Neural progenitor cell (in vitro differentiated cells): ENCODE data around the gene RHOA. TPM values are rescaled to one million over a fixed set of nuclear protein-coding genes. Genes with fewer than 3 reads are reported as not detected.

Source experiments
- DNase-seq: peaks from one replicate; pipeline ENCODE4 v3.0.0-alpha.2; 2016; ENCODE audit warnings: low spot score
- H2AFZ ChIP-seq: fragments of 200-600 bp; sonication (generic); replicated peaks from 2 replicates; pipeline ENCODE4 v1.6.1; 2016; ENCODE audit warnings: antibody characterized with exemption
- H3F3A ChIP-seq: fragments of 200-600 bp; sonication (generic); 2 replicates; pipeline ENCODE4 v1.6.1; 2016; ENCODE audit warnings: antibody characterized with exemption, low read depth
- H3K27ac ChIP-seq: fragments of 200-600 bp; sonication (generic); 2 replicates; pipeline ENCODE4 v1.5.1; 2016; ENCODE audit warnings: mild to moderate bottlenecking
- H3K27me3 ChIP-seq: fragments of 200-600 bp; sonication (generic); 2 replicates; pipeline ENCODE4 v1.6.1; 2016; ENCODE audit warnings: mild to moderate bottlenecking, moderate library complexity
- H3K36me3 ChIP-seq: fragments of 200-600 bp; sonication (generic); 2 replicates; pipeline ENCODE4 v1.5.1; 2016
- H3K4me1 ChIP-seq: fragments of 200-600 bp; sonication (generic); 2 replicates; pipeline ENCODE4 v1.6.1; 2016; ENCODE audit warnings: mixed run types
- H3K4me2 ChIP-seq: fragments of 200-600 bp; sonication (generic); 2 replicates; pipeline ENCODE4 v1.6.1; 2016
- H3K4me3 ChIP-seq: fragments of 200-600 bp; sonication (generic); 2 replicates; pipeline ENCODE4 v1.5.1; 2016
- H3K79me2 ChIP-seq: fragments of 200-600 bp; sonication (generic); 2 replicates; pipeline ENCODE4 v1.6.1; 2016; ENCODE audit warnings: low read depth
- H3K9ac ChIP-seq: fragments of 200-600 bp; sonication (generic); 2 replicates; pipeline ENCODE4 v1.6.1; 2016
- H3K9me3 ChIP-seq: fragments of 200-600 bp; sonication (generic); 2 replicates; pipeline ENCODE4 v1.5.1; 2016; ENCODE audit warnings: low read depth
- H4K20me1 ChIP-seq: fragments of 200-600 bp; sonication (generic); 2 replicates; pipeline ENCODE4 v1.6.1; 2016; ENCODE audit warnings: low read depth
- H3K27ac Mint-ChIP-seq: 3 replicates; pipeline ENCODE4 v1.8.0; 2021; ENCODE audit warnings: mixed read lengths
- H3K27me3 Mint-ChIP-seq: 2 replicates; pipeline ENCODE4 v1.8.0; 2022; ENCODE audit warnings: low read depth, mild to moderate bottlenecking, inconsistent platforms, moderate library complexity, mixed read lengths; ENCODE audit not compliant: insufficient read depth
- H3K36me3 Mint-ChIP-seq: 3 replicates; pipeline ENCODE4 v1.8.0; 2021; ENCODE audit warnings: mixed read lengths
- H3K4me1 Mint-ChIP-seq: 3 replicates; pipeline ENCODE4 v1.8.0; 2021; ENCODE audit warnings: mixed read lengths
- H3K4me3 Mint-ChIP-seq: 3 replicates; pipeline ENCODE4 v1.8.0; 2021; ENCODE audit warnings: mild to moderate bottlenecking, moderate library complexity, mixed read lengths
- H3K9me3 Mint-ChIP-seq: 3 replicates; pipeline ENCODE4 v1.8.0; 2020; ENCODE audit warnings: mixed read lengths
- EZH2 ChIP-seq: fragments of 200-600 bp; sonication (generic); IDR thresholded peaks from 2 replicates; pipeline ENCODE4 v1.6.1; 2017; ENCODE audit warnings: antibody characterized with exemption, mild to moderate bottlenecking, moderate library complexity
- EZH2phosphoT487 ChIP-seq: fragments of 200-600 bp; sonication (generic); IDR thresholded peaks from 2 replicates; pipeline ENCODE4 v1.6.1; 2017; ENCODE audit warnings: antibody characterized with exemption
- total RNA-seq: library from RNA; depleted of rRNA; stranded (reverse); fragments of >200 nt; gene quantifications from 2 replicates; pipeline ENCODE4 v1.2.3, GENCODE V29; 2015; ENCODE audit warnings: low replicate concordance
- TF ChIP-seq, protein P1 (sequence below): fragments of 200-600 bp; sonication (generic); IDR thresholded peaks from 2 replicates; pipeline ENCODE4 v1.5.1; 2017; ENCODE audit warnings: antibody characterized with exemption, mild to moderate bottlenecking

The RHOA gene
- total RNA-seq, 1 donor from 2014 or later = 460 TPM

DNA sequence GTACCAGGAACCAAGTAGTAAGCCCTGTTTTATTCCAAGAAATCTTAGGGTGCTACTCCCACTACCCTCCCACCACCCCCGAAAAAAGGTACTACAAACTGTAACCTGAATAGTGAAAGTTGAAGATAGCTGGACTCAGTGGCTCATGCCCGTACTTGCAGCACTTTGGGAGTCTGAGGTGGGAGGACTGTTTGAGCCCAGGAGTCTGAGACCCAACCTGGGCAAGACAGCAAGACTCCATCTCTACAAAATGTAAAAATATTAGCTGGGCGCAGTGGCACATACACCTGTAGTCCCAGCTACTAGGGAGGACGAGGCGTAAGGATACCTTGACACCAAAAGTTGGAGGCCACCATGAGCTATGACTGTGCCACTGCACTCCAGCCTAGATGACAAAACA, 7.9 kb downstream of the RHOA start:
- Histone ChIP-seq H3K4me1 (no peaks in the 10 kb centered on the region), H3K9ac (no peak overlapping the region), H4K20me1 (peaks cover 87% of the 10 kb centered on the region), H3K9me3 (no peaks in the 10 kb centered on the region), H3K4me2 (no peak overlapping the region), H3K4me3 (no peak overlapping the region), H3F3A (peaks cover 6% of the 10 kb centered on the region), H3K79me2 (peaks cover 100% of the 10 kb centered on the region), H3K27me3 (no peaks in the 10 kb centered on the region), H3K36me3 (no peaks in the 10 kb centered on the region), H3K27ac (no peak overlapping the region), H2AFZ (no peak overlapping the region)
- Mint-ChIP-seq H3K4me3 (no peak overlapping the region), H3K27me3 (peaks cover 6% of the 10 kb centered on the region), H3K27ac (no peak overlapping the region), H3K4me1 (peaks cover 25% of the 10 kb centered on the region), H3K36me3 (peaks cover 23% of the 10 kb centered on the region), H3K9me3 (no peaks in the 10 kb centered on the region)
- DNase-seq = no peak
- TF ChIP-seq EZH2phosphoT487 (no peak), EZH2 (no peak)
- TF ChIP-seq, protein P1, sequence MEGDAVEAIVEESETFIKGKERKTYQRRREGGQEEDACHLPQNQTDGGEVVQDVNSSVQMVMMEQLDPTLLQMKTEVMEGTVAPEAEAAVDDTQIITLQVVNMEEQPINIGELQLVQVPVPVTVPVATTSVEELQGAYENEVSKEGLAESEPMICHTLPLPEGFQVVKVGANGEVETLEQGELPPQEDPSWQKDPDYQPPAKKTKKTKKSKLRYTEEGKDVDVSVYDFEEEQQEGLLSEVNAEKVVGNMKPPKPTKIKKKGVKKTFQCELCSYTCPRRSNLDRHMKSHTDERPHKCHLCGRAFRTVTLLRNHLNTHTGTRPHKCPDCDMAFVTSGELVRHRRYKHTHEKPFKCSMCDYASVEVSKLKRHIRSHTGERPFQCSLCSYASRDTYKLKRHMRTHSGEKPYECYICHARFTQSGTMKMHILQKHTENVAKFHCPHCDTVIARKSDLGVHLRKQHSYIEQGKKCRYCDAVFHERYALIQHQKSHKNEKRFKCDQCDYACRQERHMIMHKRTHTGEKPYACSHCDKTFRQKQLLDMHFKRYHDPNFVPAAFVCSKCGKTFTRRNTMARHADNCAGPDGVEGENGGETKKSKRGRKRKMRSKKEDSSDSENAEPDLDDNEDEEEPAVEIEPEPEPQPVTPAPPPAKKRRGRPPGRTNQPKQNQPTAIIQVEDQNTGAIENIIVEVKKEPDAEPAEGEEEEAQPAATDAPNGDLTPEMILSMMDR = no peak

DNA sequence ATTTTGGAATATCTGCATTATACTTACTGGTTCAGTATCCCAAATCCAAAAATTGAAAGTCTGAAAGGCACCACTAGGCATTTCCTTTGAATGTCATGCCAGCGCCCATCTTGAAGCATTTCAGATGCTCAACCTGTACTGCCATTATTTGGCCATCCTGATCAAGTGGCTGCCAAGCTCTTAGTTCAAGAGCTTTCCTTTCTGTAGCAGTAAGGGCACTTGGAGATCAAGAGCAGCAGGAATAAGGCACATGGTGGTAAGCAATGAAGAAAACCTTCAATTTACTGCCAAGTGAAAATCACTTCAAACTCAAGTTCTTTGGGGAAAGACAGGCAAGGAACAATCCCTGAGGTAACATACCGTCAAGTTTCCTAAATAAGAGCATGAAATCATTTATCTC, 10.0 kb downstream of the RHOA start:
- H3K9ac ChIP-seq = no peak overlapping the region
- Mint-ChIP-seq H3K4me3 (no peak overlapping the region), H3K27ac (no peak overlapping the region), H3K27me3 (peaks cover 6% of the 10 kb centered on the region), H3K9me3 (no peaks in the 10 kb centered on the region), H3K4me1 (peaks cover 20% of the 10 kb centered on the region), H3K36me3 (peaks cover 26% of the 10 kb centered on the region)
- H3K27ac ChIP-seq = no peak overlapping the region
- H3K27me3 ChIP-seq = no peaks in the 10 kb centered on the region
- no peak overlapping the region for H3K4me3 ChIP-seq
- no peak for DNase-seq
- no peaks in the 10 kb centered on the region for H3K4me1 ChIP-seq
- peaks cover 100% of the 10 kb centered on the region for H3K79me2 ChIP-seq
- no peak overlapping the region for H2AFZ ChIP-seq
- peaks cover 6% of the 10 kb centered on the region for H3F3A ChIP-seq
- no peak for TF ChIP-seq EZH2
- TF ChIP-seq, protein P1 = no peak
- TF ChIP-seq EZH2phosphoT487 = no peak
- H3K4me2 ChIP-seq = no peak overlapping the region
- H4K20me1 ChIP-seq = peaks cover 83% of the 10 kb centered on the region
- H3K36me3 ChIP-seq = no peaks in the 10 kb centered on the region
- H3K9me3 ChIP-seq = no peaks in the 10 kb centered on the region

DNA sequence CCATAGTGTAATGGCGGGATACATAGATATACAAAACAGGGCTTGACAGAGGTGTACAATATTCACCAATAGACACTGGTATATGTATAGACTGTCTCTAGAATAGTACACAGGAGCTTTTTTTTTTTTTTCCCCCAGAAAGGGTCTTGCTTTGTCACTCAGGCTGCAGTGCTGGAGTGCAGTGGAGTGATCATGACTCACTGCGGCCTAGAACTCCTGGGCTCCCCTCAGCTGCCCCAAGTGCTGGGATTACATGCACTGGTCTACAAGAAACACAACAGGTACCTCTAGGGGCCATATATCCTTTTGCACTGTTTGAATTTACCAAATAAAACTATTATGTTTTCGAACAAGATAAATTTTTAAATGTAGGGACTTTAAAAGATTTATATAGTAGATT, 12.3 kb downstream of the RHOA start:
- TF ChIP-seq EZH2 (no peak), EZH2phosphoT487 (no peak)
- TF ChIP-seq, protein P1 = no peak
- Mint-ChIP-seq H3K36me3 (peaks cover 38% of the 10 kb centered on the region), H3K9me3 (peaks cover 3% of the 10 kb centered on the region), H3K27ac (no peak overlapping the region), H3K4me1 (peaks cover 14% of the 10 kb centered on the region), H3K27me3 (peaks cover 2% of the 10 kb centered on the region), H3K4me3 (no peak overlapping the region)
- Histone ChIP-seq H4K20me1 (peaks cover 82% of the 10 kb centered on the region), H3F3A (peaks cover 6% of the 10 kb centered on the region), H3K27me3 (no peaks in the 10 kb centered on the region), H3K9me3 (no peaks in the 10 kb centered on the region), H3K4me2 (no peak overlapping the region), H3K4me3 (no peak overlapping the region), H2AFZ (no peak overlapping the region), H3K9ac (no peak overlapping the region), H3K36me3 (no peaks in the 10 kb centered on the region), H3K79me2 (peaks cover 100% of the 10 kb centered on the region), H3K27ac (no peak overlapping the region), H3K4me1 (no peaks in the 10 kb centered on the region)
- no peak for DNase-seq
